Medulla oblongata (tissue), 1 donor: ENCODE results near the gene BID.
"Not testable (repeated sequence)": the region's sequence is repeated elsewhere in the genome, so short reads cannot be mapped to it uniquely, and the experiment has no call there.

Experiments
- DNase-seq: peaks from one replicate; pipeline ENCODE4 v3.0.0-alpha.2; 2015; ENCODE audit errors: extremely low spot score

Gene BID

DNA sequence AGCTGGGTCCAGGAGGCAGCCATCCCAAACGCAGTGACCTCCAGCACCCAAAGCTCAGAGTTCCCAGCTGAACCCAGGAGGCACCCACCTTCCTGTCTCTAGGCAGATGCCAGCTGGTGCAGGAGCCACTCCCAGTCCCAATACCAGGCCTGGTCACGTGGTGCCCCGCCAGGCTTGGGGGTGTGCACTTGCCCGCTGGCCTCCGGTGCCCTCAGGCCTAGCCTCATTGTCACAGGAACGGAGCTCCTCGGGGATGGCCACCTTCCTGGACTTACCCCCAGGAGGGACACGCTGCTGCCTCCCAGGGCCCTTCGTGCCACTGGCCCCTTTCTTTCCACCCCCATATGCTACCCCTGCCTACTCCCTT lies 4.6 kb downstream of the BID start:
- no peak for DNase-seq

DNA sequence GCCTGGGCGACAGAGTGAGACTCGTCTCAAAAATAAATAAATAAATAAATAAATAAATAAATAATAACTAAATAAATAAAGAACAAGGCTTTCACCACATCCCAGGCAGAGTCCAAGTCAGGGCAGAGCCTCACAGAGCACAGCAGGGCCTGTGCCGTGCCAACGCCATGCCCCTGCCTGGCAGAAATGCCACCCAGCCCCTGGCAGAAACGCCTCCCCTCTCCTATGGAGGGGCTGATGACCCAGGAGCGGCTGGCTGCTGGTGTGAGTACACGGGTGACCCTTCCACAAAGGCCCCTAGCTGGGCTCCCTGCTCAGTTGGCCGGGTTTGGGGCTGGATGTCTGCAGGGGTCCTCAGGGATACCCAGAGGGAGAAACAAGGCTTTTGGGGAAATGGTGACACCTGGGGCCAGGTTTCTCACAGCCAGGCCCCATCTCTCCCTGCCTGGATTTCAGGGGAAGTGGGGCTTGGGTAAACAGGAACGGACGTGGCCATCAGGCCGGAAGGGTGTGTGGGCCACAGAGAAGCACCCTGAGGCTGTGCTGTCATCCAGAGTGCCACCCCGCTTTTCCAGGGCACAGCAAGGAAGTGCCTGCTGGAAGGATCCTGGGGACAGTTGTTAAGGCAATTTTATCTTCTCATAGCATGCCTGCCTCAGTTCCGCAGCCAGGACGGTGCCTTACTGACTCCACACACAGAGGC lies 5.1 kb downstream of the BID start:
- no peak for DNase-seq

DNA sequence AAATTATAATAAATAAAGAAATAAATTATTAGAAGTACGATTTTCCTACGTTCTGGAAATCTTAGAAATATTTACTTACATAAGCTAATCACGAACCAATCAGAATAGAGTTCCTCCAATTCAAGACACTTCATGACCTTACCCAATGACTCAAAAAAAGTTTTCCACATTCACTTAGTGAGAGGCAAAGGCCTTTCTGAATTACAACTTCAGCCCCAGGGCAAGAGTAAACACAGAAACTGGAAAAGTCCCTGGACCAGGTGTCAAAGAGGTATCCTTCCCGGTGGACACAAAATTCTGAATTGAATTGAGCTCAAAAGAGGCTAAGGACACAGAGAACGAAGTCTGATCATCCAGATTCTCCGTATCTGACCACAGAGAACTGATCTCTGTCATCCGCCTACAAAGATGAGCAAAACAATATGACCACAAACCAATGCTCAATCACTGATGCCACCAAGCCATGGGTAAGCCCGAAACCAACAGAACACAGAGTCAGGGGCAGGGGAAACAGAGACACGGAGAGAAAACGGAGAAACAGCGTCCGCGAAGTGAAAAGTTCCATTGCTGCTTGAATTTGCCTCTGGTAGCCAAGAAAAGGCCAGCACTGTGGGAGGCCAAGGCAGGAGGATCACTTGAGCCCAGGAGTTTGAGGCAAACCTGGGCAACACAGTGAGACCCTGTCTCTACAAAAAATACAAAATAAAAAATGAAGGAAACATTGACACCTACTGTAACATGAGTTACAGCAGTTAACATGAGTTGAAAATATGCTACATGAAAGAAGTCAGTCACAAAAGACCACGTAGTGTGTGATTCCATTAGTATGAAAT lies 6.8 kb downstream of the BID start:
- no peak for DNase-seq

DNA sequence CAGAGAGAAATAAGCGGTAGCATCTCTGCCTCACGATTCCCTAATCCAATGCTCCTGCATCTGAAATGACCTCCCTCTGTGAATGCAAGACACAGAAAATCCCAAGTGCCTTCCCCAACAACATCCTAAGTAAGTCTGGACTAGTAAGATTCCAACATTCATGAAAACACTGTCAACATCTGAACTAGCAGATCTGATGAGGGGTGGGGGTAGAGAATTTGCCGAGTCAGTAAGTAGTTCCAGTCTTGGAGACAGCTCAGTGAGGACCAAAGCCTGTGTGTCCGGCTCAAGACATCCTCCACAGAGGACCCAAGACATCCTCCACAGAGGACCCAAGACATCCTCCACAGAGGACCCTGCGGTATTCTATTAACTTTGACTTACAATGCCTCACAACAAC lies 9.4 kb downstream of the BID start:
- not testable (repeated sequence) for DNase-seq

DNA sequence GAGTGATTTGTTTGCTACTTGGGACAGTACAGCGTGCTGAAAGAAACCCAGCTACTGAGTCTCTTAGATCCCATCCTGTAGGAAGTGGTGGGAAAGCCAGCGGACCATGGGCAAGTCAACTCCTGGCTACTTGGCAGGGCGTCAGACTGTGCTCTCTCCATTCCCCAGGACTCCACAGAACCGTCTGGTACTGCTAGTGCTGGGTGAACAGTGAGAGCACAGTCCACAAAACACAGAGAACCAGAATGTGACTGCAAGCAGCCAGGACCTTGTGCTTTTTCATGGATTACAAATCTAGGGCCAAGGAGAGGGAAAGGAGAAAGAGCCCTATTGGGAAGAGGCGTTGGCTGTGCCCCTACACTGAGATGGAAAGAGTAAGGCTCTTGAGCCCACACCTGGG lies 10.2 kb downstream of the BID start:
- peak; percentile 72 for DNase-seq

DNA sequence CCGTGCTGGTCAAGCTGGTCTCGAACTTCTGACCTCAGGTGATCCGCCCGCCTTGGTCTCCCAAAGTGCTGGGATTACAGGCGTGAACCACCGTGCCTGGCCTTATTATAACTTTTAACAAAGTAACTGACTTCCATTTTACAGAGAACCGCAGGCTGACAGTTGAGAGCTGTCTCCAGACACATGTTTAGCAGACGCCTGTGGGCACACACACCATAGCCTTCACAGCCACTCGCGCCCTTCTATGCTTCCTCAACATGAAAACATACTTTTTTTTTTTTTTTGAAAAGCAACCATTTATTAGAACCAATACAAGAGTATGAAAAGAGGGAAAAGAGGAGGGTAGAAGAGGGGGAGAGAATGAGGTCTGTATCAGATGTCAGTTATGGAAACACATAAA lies 10.8 kb downstream of the BID start:
- DNase-seq: not testable (repeated sequence)

DNA sequence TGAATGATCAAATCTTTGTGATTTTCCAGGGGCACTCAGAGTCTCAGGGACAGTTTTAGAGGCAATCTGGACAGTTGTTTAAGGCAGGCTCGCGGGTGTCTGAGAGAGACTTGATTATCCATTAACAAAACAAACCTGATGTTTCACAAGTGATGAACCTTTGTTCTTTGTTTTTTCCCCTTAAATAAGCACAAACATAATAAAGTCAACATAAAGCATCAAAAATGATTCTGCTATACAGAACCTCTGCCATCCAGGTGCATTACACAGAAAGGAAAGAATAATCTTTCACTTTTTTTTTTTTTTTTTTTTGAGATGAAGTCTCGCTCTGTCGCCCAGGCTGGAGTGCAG lies 13.2 kb downstream of the BID start:
- no peak for DNase-seq

DNA sequence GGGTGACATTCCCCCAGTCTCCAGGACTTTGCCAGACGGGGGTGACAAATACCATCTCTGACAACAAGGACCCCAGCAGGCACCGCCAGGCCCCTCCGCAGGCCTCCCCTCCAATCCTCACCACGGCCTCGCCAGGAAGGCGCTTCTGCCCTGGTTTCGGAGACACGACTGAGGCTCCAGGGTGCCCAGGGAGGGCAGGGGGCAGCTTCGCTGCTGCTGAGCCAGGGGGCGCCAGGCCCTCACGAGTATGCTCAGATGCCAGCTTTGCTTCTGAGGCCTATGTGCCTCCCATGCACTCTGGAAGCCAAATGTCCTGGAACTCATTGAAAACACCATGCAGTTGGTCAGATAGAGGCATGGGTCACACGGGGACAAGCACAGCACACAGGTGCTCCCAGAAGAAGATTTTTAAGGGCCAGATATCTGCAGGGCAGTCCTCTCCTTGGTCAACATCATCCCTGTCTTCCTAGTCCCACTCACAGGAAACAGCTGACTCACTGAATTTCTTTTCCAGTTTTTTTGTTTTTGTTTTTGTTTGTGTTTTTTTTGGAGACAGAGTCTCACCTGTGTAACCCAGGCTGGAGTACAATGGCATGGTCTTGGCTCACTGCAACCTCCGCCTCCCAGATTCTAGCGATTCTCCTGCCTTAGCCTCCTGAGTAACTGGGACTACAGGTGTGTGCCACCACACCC lies 19.9 kb downstream of the BID start:
- DNase-seq: no peak

DNA sequence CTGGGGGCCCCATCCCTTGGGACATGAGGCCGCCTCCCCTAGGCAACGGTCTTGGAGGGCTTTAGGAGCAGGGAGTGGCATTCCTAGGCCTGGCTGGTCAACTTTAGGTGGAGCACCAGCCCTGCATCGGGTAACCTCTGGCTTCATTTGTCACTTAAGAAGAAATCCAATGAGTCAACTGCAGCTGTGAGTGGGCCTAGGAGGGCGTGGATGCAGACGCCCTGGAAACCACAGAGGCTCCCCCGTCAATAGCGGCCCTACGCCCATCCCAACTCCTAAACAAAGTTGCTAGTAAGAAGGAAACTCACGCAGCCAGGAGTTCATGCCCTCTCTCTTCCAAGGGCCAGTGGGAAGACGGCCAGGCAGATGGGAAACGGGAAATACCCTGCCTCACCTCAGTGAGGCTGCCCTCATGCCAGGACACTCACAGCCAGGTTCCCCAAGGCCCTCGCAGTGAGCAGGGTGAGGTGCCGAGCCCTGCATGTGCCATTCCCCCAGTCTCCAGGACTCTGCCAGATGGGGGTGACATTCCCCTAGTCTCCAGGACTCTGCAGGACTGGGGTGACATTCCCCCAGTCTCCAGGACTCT lies 20.8 kb downstream of the BID start:
- DNase-seq: no peak

DNA sequence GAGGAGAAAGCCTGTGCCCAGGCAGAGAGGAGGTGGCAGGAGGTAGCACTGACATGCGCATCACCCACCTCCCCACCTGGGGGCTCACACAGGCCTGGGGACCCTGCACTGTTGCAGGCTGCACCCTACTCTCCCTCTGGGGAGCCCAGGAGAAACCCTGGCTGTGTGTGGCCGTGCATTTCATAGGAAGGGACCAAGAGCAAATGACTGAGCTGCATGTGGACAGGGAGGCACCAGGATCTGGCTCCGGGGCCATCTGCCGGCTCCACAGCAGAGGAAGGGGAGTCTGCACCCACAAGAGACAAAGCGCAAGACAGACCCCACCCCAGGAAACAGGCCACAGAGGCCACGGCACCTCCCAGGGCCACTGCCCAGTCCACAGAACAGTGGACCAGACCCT lies 22.7 kb downstream of the BID start:
- no peak for DNase-seq

DNA sequence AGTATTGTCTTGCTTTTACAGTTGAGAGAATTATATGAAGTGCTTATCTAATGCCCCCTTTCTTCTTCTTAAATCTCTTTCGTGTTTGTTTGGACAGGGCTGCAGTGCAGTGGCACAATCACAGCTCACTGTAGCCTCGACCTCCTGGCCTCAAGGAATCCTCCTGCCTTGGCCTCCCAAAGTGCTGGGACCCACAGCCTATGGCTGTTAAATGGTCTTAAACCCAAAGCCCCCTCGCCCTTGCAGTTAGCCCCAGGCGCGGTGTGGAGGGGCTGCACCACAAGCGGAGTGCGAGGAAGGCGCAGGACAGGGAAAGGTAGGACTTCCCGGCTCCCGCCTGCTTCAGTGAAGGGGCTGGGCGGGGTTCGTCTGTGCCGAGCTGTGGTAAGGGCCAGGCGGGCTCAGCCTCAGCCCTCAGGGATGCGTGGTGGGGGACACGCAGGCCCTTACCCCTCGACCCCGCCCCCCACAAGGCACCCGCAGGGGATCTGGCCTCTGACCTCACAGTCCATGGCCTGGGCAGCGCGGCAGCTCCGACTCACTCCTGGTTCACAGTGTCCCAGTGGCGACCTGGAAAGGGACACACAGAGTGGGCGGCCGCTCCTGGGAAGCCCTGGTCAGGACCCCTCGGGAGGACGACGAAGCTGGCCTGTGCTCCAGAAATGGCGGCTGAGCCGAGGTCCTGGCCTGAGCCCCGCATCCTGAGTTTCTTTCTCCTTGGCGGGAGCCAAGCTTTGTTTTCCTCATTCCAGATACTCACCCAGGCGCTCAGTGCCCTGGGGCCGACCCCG lies 24.5 kb downstream of the BID start:
- no peak for DNase-seq

DNA sequence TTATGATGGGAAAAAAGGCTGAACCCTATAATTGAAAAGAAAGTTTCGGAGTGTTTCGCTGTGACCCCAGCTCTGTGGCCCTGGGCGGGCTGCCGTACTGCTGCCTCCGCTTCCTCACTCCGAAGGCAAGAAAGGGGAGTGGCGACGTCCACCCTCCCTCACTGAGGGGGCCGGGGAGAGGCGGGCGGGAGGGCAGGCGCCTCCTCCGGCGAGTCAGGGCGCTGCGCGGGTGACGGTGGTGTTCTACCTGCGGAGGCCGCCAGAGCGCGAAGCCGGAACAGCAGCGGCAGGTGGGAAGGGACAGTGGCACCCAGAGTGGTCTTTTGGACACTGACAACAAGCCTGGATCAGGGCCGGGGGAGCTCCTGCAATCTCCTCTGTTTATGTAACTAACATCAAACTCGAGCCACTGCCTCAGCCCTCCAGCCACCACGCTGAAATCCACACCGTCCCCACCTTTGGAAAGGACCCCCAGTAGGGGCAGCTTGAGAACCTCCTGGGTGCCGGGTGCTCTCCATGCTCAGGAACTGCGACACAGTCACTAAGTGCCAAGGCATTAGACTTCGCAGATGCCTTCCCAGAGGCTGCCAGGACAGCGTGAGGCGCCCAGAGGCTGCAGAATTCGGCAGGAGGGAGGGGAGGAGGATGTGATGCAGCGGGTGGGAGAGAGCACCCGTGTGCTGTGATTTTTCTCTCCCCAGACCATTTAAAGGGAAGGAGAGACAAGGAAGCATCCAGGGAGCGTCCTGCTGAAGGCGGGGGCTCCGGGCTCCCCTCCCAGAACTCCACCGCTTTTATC lies 25.5 kb downstream of the BID start:
- DNase-seq: no peak

DNA sequence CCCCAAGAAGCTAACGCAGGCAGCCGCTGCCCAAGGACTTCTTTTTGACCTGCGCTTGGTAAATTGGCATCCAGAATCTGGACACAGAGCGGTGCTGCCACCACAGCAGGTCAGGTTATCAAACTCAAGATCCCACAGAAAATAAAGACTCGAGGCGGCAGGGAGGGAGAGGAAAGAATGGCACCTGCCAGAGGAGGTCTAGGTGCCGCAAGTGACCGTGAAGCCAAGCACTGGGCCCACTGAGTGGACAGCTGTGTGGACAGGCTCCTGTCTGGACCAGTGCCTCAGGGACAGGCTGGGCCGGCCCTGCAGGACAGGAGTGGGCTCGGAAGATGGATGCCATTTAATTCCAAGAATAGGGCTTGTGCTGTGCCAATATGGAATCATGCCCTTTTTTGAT lies 27.4 kb downstream of the BID start:
- no peak for DNase-seq

DNA sequence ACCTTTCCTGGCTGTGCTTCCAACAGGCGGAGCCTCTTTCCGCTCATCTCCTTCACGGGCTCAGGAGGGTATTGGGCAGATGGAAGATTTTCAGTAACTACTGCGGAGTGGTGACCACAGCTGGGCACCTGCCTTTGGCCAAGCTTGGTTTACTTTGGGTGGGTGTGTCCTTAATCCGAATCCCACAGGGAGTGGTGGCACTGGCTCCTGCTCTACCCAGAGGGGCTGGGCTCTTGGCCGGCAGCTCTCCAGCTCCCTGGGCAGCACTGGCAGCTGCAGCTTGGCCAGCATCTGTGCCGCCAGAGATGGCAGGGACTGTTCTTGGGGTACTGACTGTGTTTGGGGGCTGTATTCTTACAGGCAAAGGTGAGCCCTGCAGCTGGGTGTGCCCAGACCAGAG lies 29.8 kb downstream of the BID start:
- no peak for DNase-seq

DNA sequence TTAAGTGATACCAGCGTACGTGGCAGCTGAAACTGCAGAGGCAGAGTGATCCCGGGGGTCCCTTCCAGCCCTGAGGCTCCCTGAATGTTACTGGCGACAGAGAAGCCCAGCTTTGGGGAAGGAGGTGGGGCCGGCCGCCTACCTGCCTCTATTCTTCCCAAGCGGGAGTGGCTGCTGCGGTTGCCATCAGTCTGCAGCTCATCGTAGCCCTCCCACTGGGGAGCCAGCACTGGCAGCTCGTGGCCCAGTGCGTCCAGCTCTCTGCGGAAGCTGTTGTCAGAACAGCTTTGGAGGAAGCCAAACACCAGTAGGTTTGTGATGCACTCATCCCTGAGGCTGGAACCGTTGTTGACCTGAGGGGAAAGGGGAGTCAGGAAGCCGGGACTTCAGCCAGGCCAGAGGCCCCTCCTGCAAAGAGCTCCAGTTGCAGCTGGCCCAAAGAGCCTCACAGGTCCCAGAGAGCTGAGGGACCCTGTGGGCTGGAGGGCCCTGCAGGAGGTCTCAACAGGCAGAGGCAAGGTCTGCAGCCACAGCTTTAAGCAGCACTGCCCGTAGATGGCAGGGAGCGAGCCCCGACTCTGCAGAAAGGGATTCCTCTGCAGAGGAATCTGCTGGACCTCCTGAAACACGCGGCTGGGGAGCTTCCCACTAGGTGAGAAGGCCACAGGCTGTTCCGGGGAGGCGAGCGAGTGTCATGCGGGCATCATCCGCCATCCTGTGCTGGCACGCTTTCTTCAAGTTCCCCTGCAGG lies 30.4 kb downstream of the BID start:
- no peak for DNase-seq

DNA sequence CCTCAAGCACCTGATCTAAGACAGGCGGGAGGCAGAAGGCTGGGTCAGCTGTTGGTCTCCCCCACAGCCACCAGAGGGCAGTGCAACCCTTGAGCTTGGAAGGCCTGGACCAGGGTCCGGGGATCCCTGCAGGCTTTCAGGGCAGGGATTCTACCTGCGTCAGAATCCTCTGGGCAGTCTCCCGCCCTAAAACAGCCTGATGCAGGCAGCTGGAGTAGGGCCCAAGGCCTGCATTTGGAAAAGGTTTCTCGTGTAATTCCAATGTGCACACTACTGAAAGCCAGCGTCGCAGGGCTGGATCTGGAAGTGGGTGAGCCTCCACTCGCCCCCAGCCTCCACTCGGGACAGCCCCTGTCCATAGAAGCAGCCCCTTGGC lies 31.8 kb downstream of the BID start:
- DNase-seq: peak; percentile 65

DNA sequence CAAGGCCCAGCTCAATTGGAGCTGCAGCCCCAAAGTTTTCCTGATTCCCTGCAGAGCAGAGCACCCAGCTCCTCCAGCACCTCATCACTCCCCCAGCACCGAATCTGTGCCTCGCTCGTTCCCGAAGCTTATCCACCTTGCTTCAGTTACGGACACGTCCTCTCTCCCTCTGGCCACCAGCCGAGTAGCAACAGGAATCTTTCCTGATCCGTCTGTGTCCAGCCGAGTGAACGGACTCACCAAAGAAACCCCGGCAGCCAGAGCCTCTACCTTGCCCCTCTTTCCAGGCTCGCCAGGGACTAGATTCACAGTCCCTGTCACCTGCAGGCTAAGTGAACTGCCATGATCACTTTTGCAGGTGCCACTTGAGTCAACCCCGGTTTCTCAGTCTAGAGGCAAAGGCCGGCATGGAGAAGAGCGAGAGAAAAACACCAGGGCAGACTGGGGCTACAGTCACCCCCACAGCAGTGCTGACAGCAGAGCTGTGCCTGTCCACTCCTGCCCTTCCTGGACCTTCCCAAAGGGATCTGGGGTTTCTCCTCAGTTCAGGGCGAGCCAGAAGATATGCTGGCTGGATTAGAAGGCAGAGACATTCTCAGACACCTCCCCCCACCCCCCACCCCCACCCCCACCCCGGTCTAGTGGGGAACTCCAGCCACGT lies 32.3 kb downstream of the BID start:
- no peak for DNase-seq

DNA sequence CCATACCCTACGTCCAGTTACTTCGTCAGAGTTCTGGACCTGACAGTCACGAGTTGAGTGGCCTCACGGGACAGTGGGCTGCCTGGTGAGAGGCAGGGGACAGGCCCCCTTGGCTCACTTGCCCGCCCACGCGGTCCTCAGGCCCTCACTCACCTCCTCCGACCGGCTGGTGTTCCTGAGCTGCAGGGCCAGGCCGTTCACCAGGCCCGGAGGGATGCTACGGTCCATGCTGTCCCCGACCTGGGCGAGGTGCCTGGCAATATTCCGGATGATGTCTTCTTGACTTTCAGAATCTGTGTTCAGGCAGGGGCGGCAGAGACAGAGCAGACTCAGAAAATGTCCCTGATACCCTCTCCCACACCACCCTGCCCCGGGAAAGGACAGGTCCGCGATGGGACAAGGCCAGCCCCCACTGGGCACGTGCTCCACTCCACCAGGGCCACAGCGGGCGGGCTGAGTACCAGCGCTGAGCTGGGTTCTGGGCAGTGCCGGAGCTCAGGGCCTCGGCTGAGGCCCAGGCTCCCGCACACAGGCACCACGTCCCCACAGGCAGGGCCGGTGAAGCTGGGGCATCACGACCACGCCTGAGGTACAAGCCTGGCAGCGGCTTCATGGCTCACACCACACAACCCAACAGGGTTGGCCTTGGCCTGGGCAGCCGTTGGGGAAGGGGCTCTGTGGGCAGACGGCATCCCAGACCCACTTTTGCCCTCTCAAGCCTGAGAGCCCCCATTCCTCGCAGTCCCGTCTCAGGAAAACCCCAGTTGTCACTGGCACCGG lies 34.9 kb downstream of the BID start:
- no peak for DNase-seq
